Kasumi-1 (cell line): ENCODE results near the gene NBR1.
"Not testable (repeated sequence)": the region's sequence is repeated elsewhere in the genome, so short reads cannot be mapped to it uniquely, and the experiment has no call there.

Experiments
- DNase-seq, 2 experiments: peaks; one replicate each; lab custom pipeline; 2025; lab: John Stamatoyannopoulos, UW

NBR1 gene

GRCh38 chr17:43216369-43216761, 45.4 kb downstream of the NBR1 start:
- DNase-seq = no peak

GRCh38 chr17:43216762-43217613, 46.0 kb downstream of the NBR1 start:
- no peak for DNase-seq

- DNase-seq = no peak
Observed at GRCh38 chr17:43217614-43218087, 46.6 kb downstream of the NBR1 start.

GRCh38 chr17:43219001-43219400, 48.0 kb downstream of the NBR1 start:
- no peak for DNase-seq

- DNase-seq = no peak
Observed at GRCh38 chr17:43219746-43220380, 48.8 kb downstream of the NBR1 start.

- no peak for DNase-seq
Observed at GRCh38 chr17:43220511-43221125, 49.6 kb downstream of the NBR1 start.

- DNase-seq = no peak
Observed at GRCh38 chr17:43224146-43224705, 53.2 kb downstream of the NBR1 start.

GRCh38 chr17:43226393-43226792, 55.4 kb downstream of the NBR1 start:
- no peak for DNase-seq

- not testable (repeated sequence) for DNase-seq
Observed at GRCh38 chr17:43228020-43228782, 57.2 kb downstream of the NBR1 start, which contains the start of gene CCDC200. Gene CCDC200 (minus strand): TSS chr17:43228623. CDS start chr17:43228554, 69 bp downstream.

GRCh38 chr17:43231205-43232020, 60.4 kb downstream of the NBR1 start:
- DNase-seq = not testable (repeated sequence)

- DNase-seq = not testable (repeated sequence)
Observed at GRCh38 chr17:43232021-43232699, 61.1 kb downstream of the NBR1 start.

GRCh38 chr17:43233263-43233662, 62.2 kb downstream of the NBR1 start:
- DNase-seq = not testable (repeated sequence)

- DNase-seq = not testable (repeated sequence)
Observed at GRCh38 chr17:43233877-43234276, 62.9 kb downstream of the NBR1 start, which contains the start of gene RNU2-1. Gene RNU2-1 (minus strand): TSS chr17:43233977.

- DNase-seq = not testable (repeated sequence)
Observed at GRCh38 chr17:43239597-43239996, 68.6 kb downstream of the NBR1 start.

- DNase-seq = not testable (repeated sequence)
Observed at GRCh38 chr17:43240596-43241352, 69.8 kb downstream of the NBR1 start.

- DNase-seq = not testable (repeated sequence)
Observed at GRCh38 chr17:43246456-43246855, 75.4 kb downstream of the NBR1 start.
